ENCODE measurements around the gene RPL28. TPM values are rescaled to one million over a fixed set of nuclear protein-coding genes. Genes with fewer than 3 reads are reported as not detected.

The RPL28 gene
- total RNA-seq, 1 experiment from 2014 or later = 2,505 TPM

GRCh38 chr19:55407800-55408532 lies 22.2 kb downstream of the RPL28 start (continued):
- TF ChIP-seq, protein P1, sequence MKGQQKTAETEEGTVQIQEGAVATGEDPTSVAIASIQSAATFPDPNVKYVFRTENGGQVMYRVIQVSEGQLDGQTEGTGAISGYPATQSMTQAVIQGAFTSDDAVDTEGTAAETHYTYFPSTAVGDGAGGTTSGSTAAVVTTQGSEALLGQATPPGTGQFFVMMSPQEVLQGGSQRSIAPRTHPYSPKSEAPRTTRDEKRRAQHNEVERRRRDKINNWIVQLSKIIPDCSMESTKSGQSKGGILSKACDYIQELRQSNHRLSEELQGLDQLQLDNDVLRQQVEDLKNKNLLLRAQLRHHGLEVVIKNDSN (CRISPR knock-in tag; IDR thresholded peaks at IDR 0.05) = peak; percentile 92
- TF ChIP-seq ZMAT4 (CRISPR knock-in tag; IDR thresholded peaks at IDR 0.05) = no peak
- peak; percentile 86 for TF ChIP-seq CREM (CRISPR knock-in tag; IDR thresholded peaks at IDR 0.05)
- TF ChIP-seq RELA (CRISPR knock-in tag; IDR thresholded peaks at IDR 0.05; ENCODE audit: borderline replicate concordance) = peak; percentile 49; the same call in 1 of the 2 replicates
- no peak for TF ChIP-seq ZNF512 (CRISPR knock-in tag; IDR thresholded peaks at IDR 0.05; ENCODE audit: borderline replicate concordance)
- TF ChIP-seq, protein P2, sequence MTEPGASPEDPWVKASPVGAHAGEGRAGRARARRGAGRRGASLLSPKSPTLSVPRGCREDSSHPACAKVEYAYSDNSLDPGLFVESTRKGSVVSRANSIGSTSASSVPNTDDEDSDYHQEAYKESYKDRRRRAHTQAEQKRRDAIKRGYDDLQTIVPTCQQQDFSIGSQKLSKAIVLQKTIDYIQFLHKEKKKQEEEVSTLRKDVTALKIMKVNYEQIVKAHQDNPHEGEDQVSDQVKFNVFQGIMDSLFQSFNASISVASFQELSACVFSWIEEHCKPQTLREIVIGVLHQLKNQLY (CRISPR knock-in tag; IDR thresholded peaks at IDR 0.05) = no peak
- peak; percentile 96; the same call in 1 of the 2 replicates for TF ChIP-seq FOXP1 (CRISPR knock-in tag; IDR thresholded peaks at IDR 0.05; ENCODE audit: borderline replicate concordance)
- TF ChIP-seq, protein P3, sequence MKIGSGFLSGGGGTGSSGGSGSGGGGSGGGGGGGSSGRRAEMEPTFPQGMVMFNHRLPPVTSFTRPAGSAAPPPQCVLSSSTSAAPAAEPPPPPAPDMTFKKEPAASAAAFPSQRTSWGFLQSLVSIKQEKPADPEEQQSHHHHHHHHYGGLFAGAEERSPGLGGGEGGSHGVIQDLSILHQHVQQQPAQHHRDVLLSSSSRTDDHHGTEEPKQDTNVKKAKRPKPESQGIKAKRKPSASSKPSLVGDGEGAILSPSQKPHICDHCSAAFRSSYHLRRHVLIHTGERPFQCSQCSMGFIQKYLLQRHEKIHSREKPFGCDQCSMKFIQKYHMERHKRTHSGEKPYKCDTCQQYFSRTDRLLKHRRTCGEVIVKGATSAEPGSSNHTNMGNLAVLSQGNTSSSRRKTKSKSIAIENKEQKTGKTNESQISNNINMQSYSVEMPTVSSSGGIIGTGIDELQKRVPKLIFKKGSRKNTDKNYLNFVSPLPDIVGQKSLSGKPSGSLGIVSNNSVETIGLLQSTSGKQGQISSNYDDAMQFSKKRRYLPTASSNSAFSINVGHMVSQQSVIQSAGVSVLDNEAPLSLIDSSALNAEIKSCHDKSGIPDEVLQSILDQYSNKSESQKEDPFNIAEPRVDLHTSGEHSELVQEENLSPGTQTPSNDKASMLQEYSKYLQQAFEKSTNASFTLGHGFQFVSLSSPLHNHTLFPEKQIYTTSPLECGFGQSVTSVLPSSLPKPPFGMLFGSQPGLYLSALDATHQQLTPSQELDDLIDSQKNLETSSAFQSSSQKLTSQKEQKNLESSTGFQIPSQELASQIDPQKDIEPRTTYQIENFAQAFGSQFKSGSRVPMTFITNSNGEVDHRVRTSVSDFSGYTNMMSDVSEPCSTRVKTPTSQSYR (CRISPR knock-in tag; IDR thresholded peaks at IDR 0.05) = peak; percentile 77; the same call in 1 of the 2 replicates
- peak; percentile 67 for TF ChIP-seq GABPB1 (CRISPR knock-in tag; IDR thresholded peaks at IDR 0.05)
- peak; percentile 89 for TF ChIP-seq ELF4 (CRISPR knock-in tag; IDR thresholded peaks at IDR 0.05; ENCODE audit: low read depth)
- no peak for TF ChIP-seq SOX15 (CRISPR knock-in tag; IDR thresholded peaks at IDR 0.05)
- no peak for TF ChIP-seq MXD4 (CRISPR knock-in tag; IDR thresholded peaks at IDR 0.05; ENCODE audit: borderline replicate concordance)

- ChIA-PET POLR2A (interaction anchor here (0.6 to 1.1 kb wide), 3 partner anchors 11 to 1234 kb away, joined by 3 to 4 read pairs (median 3); partner anchors contain the start of gene TMEM238), CTCF (interaction anchor here (0.6 to 2.5 kb wide), 4 partner anchors 10 to 245 kb away, joined by 3 to 11 read pairs (median 4); no protein-coding TSS in a partner anchor)
- peaks cover 22% of the 10 kb centered on the region for H3K9me3 Mint-ChIP-seq
- no peak for DNase-seq (ENCODE audit: low spot score)
- peak overlapping the region; percentile 92 for H3K27ac Mint-ChIP-seq
- H3K27me3 Mint-ChIP-seq (ENCODE audit: low read depth) = peaks cover 36% of the 10 kb centered on the region
- peaks cover 26% of the 10 kb centered on the region for H3K4me1 Mint-ChIP-seq
- H3K4me3 Mint-ChIP-seq = peak overlapping the region; percentile 88
- ATAC-seq = no peak
- H3K36me3 Mint-ChIP-seq = peaks cover 40% of the 10 kb centered on the region
- TF ChIP-seq ZNF532 (CRISPR knock-in tag; IDR thresholded peaks at IDR 0.05; ENCODE audit: borderline replicate concordance) = peak; percentile 33; the same call in 1 of the 2 replicates
- no peak for TF ChIP-seq HMGA2 (CRISPR knock-in tag; IDR thresholded peaks at IDR 0.05)
Measured at GRCh38 chr19:55408533-55408872, 22.8 kb downstream of the RPL28 start.
